Measurements from ENCODE around the gene PLAC9.

DNA sequence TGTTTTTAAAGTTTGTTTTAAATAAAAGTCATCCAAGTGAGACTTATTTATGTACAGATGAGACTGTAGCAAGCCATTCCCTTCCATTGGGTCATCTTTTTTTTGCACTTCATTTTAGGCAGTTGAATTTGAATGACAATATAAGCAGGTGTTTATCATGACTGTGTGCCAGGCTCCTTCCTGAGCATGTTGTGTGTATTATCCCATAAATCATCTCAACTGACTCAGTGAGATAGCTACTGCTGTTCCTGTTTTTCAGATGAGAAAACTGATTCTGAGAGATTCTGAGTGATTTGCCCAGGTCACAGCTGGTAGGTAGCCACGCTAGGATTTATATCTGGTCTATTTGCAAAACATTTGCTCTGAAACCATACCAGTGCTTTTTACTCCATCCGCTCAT lies 42.4 kb upstream of the PLAC9 start:
- TF ChIP-seq, protein P1, sequence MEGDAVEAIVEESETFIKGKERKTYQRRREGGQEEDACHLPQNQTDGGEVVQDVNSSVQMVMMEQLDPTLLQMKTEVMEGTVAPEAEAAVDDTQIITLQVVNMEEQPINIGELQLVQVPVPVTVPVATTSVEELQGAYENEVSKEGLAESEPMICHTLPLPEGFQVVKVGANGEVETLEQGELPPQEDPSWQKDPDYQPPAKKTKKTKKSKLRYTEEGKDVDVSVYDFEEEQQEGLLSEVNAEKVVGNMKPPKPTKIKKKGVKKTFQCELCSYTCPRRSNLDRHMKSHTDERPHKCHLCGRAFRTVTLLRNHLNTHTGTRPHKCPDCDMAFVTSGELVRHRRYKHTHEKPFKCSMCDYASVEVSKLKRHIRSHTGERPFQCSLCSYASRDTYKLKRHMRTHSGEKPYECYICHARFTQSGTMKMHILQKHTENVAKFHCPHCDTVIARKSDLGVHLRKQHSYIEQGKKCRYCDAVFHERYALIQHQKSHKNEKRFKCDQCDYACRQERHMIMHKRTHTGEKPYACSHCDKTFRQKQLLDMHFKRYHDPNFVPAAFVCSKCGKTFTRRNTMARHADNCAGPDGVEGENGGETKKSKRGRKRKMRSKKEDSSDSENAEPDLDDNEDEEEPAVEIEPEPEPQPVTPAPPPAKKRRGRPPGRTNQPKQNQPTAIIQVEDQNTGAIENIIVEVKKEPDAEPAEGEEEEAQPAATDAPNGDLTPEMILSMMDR (IDR thresholded peaks at IDR 0.05): no peak
- no peak for TF ChIP-seq EP300 (IDR thresholded peaks at IDR 0.05)
- no peak for TF ChIP-seq POLR2A (IDR thresholded peaks at IDR 0.05)
